ENCODE measurements around the gene NR0B2.

The NR0B2 gene

GRCh38 chr1:26945728-26946127 lies 32.0 kb upstream of the NR0B2 start:
- TF ChIP-seq ESRRG (CRISPR knock-in tag; IDR thresholded peaks at IDR 0.05) (no peak), PPARA (CRISPR knock-in tag; IDR thresholded peaks at IDR 0.05; ENCODE audit: borderline replicate concordance) (no peak), ZFP30 (CRISPR knock-in tag; IDR thresholded peaks at IDR 0.05) (no peak), ISL1 (CRISPR knock-in tag; IDR thresholded peaks at IDR 0.05) (no peak), BACH2 (CRISPR knock-in tag; IDR thresholded peaks at IDR 0.05; ENCODE audit: borderline replicate concordance) (no peak), TSHZ2 (CRISPR knock-in tag; IDR thresholded peaks at IDR 0.05) (no peak)
- ATAC-seq = no peak

- TF ChIP-seq BACH2 (CRISPR knock-in tag; IDR thresholded peaks at IDR 0.05; ENCODE audit: borderline replicate concordance) (no peak), CREB5 (CRISPR knock-in tag; IDR thresholded peaks at IDR 0.05; ENCODE audit: low read depth) (no peak), SNAI2 (CRISPR knock-in tag; IDR thresholded peaks at IDR 0.05) (no peak), ZNF70 (CRISPR knock-in tag; IDR thresholded peaks at IDR 0.05) (no peak), ZC3H10 (CRISPR knock-in tag; IDR thresholded peaks at IDR 0.05) (no peak), CSRNP3 (CRISPR knock-in tag; IDR thresholded peaks at IDR 0.05) (no peak), ESRRG (CRISPR knock-in tag; IDR thresholded peaks at IDR 0.05) (no peak), ISL1 (CRISPR knock-in tag; IDR thresholded peaks at IDR 0.05) (no peak), CSDC2 (CRISPR knock-in tag; IDR thresholded peaks at IDR 0.05) (no peak), POU6F1 (CRISPR knock-in tag; IDR thresholded peaks at IDR 0.05; ENCODE audit: borderline replicate concordance, low read depth) (no peak), ZNF8 (CRISPR knock-in tag; IDR thresholded peaks at IDR 0.05) (no peak), ARNTL (CRISPR knock-in tag; IDR thresholded peaks at IDR 0.05; ENCODE audit: borderline replicate concordance, low read depth) (no peak), ZFP30 (CRISPR knock-in tag; IDR thresholded peaks at IDR 0.05) (no peak), PATZ1 (CRISPR knock-in tag; IDR thresholded peaks at IDR 0.05; ENCODE audit: borderline replicate concordance) (no peak), ZFP3 (CRISPR knock-in tag; IDR thresholded peaks at IDR 0.05) (no peak)
- ATAC-seq = no peak
Observed at GRCh38 chr1:26945138-26945537, 31.4 kb upstream of the NR0B2 start.

GRCh38 chr1:26942656-26943055 lies 28.9 kb upstream of the NR0B2 start:
- no peak for ATAC-seq

More at GRCh38 chr1:26942656-26943055, 28.9 kb upstream of the NR0B2 start:
- TF ChIP-seq CSRNP3 (CRISPR knock-in tag; IDR thresholded peaks at IDR 0.05) (no peak), ZNF8 (CRISPR knock-in tag; IDR thresholded peaks at IDR 0.05) (no peak), CREB5 (CRISPR knock-in tag; IDR thresholded peaks at IDR 0.05; ENCODE audit: low read depth) (no peak), ZFP30 (CRISPR knock-in tag; IDR thresholded peaks at IDR 0.05) (no peak), BACH2 (CRISPR knock-in tag; IDR thresholded peaks at IDR 0.05; ENCODE audit: borderline replicate concordance) (no peak), PATZ1 (CRISPR knock-in tag; IDR thresholded peaks at IDR 0.05; ENCODE audit: borderline replicate concordance) (no peak), TOX (CRISPR knock-in tag; IDR thresholded peaks at IDR 0.05; ENCODE audit: borderline replicate concordance) (no peak), ZC3H10 (CRISPR knock-in tag; IDR thresholded peaks at IDR 0.05) (no peak), SNAI2 (CRISPR knock-in tag; IDR thresholded peaks at IDR 0.05) (no peak), CSDC2 (CRISPR knock-in tag; IDR thresholded peaks at IDR 0.05) (no peak), GLIS3 (CRISPR knock-in tag; IDR thresholded peaks at IDR 0.05) (no peak)

Measured in SK-N-SH treated with all-trans-retinoic acid at 6 μM for 48 hours (cell line).